Kidney epithelial cell (primary cell): Measurements from ENCODE around the gene SND1. TPM values are rescaled to one million over a fixed set of nuclear protein-coding genes. Genes with fewer than 3 reads are reported as not detected.

Experiments used
- DNase-seq: peaks from one replicate; pipeline ENCODE4 v3.0.0-alpha.2; 2010; ENCODE audit warnings: low read depth
- H3K27me3 ChIP-seq: 2 replicates; pipeline ENCODE4 v1.6.0; 2011; ENCODE audit warnings: low read length; ENCODE audit not compliant: control insufficient read depth, insufficient read depth
- H3K36me3 ChIP-seq: 2 replicates; pipeline ENCODE4 v1.5.1; 2011; ENCODE audit warnings: low read length; ENCODE audit not compliant: control insufficient read depth, insufficient read depth
- H3K4me3 ChIP-seq: 2 replicates; pipeline ENCODE4 v1.5.1; 2011; ENCODE audit warnings: low read depth, mild to moderate bottlenecking, control low read depth, low read length
- CTCF ChIP-seq: IDR thresholded peaks from 2 replicates; pipeline ENCODE4 v1.5.1; 2011; ENCODE audit warnings: mild to moderate bottlenecking, moderate library complexity, low read length, control low read depth, inconsistent platforms; ENCODE audit not compliant: insufficient read depth, poor library complexity, severe bottlenecking
- total RNA-seq: library from RNA; depleted of rRNA; stranded (reverse); fragments of >200 nt; gene quantifications from 2 replicates; pipeline ENCODE4 v1.2.3, GENCODE V29; 2015

Gene SND1
- total RNA-seq, 1 donor from 2014 or later = 257 TPM

- TF ChIP-seq CTCF = no peak
- no peak for DNase-seq
- Histone ChIP-seq H3K36me3 (no peaks in the 10 kb centered on the region), H3K27me3 (no peaks in the 10 kb centered on the region), H3K4me3 (no peak overlapping the region)
Observed at GRCh38 chr7:127938588-127938987, 286.6 kb downstream of the SND1 start.

GRCh38 chr7:127940381-127941160, 288.6 kb downstream of the SND1 start:
- Histone ChIP-seq H3K36me3 (no peaks in the 10 kb centered on the region), H3K4me3 (no peak overlapping the region), H3K27me3 (no peaks in the 10 kb centered on the region)
- no peak for TF ChIP-seq CTCF
- DNase-seq = no peak

GRCh38 chr7:127941476-127942210, 289.6 kb downstream of the SND1 start:
- Histone ChIP-seq H3K27me3 (no peaks in the 10 kb centered on the region), H3K36me3 (no peaks in the 10 kb centered on the region), H3K4me3 (no peak overlapping the region)
- DNase-seq = no peak
- no peak for TF ChIP-seq CTCF

- H3K36me3 ChIP-seq = no peaks in the 10 kb centered on the region
Observed at GRCh38 chr7:127943541-127944521, 291.8 kb downstream of the SND1 start.

More at GRCh38 chr7:127943541-127944521, 291.8 kb downstream of the SND1 start:
- no peak for DNase-seq
- Histone ChIP-seq H3K27me3 (no peaks in the 10 kb centered on the region), H3K4me3 (no peak overlapping the region)
- TF ChIP-seq CTCF = no peak
